SU-DHL-6 (cell line): ENCODE data around the gene ADH1C.

Experiments
- EZH2phosphoT487 ChIP-seq: fragments of 200-600 bp; sonication (generic), shearing (Covaris generic); conservative IDR thresholded peaks from 2 replicates; pipeline ENCODE4 v1.6.1; 2018; ENCODE audit warnings: mild to moderate bottlenecking, antibody characterized with exemption, low read length, moderate library complexity, mixed read lengths
- TF ChIP-seq, protein P1 (sequence below): fragments of 200-600 bp; sonication (generic); IDR thresholded peaks from one replicate; pipeline ENCODE4 v1.5.1; 2017; ENCODE audit warnings: antibody characterized with exemption, mild to moderate bottlenecking, low read length, moderate library complexity; ENCODE audit not compliant: insufficient read depth, poor library complexity, severe bottlenecking

DNA sequence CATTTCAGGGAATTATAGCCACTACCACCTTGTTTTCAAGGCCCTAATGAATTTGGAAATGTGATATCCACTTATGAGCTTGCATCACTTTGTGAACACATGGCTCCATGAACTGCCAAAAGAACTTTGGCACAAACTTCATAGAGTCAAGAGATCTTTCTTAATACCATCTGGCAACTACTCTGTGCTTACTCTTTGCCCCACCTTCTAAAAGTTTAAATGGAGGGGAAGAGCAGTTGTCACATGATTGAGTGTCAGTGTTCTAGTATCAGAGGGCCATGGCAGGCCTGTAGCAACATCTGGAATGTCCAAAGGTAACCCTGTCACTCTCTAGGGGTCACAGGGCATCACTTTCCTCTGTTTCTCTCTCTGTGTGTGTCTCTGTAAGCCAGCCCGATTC, 28.8 kb downstream of the ADH1C start:
- TF ChIP-seq, protein P1, sequence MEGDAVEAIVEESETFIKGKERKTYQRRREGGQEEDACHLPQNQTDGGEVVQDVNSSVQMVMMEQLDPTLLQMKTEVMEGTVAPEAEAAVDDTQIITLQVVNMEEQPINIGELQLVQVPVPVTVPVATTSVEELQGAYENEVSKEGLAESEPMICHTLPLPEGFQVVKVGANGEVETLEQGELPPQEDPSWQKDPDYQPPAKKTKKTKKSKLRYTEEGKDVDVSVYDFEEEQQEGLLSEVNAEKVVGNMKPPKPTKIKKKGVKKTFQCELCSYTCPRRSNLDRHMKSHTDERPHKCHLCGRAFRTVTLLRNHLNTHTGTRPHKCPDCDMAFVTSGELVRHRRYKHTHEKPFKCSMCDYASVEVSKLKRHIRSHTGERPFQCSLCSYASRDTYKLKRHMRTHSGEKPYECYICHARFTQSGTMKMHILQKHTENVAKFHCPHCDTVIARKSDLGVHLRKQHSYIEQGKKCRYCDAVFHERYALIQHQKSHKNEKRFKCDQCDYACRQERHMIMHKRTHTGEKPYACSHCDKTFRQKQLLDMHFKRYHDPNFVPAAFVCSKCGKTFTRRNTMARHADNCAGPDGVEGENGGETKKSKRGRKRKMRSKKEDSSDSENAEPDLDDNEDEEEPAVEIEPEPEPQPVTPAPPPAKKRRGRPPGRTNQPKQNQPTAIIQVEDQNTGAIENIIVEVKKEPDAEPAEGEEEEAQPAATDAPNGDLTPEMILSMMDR, result no peak
- TF ChIP-seq EZH2phosphoT487, result no peak
